Neutrophil (primary cell): ENCODE results near the gene RNF31.
"Not testable (repeated sequence)": the region's sequence is repeated elsewhere in the genome, so short reads cannot be mapped to it uniquely, and the experiment has no call there.

Experiments used
- H3K27ac ChIP-seq: fragments of 200-600 bp; sonication (generic); 2 replicates; pipeline ENCODE4 v1.5.1; 2016; ENCODE audit warnings: mild to moderate bottlenecking, moderate library complexity
- H3K27me3 ChIP-seq: fragments of 200-600 bp; sonication (generic); 2 replicates; pipeline ENCODE4 v1.6.0; 2016; ENCODE audit warnings: mild to moderate bottlenecking
- H3K36me3 ChIP-seq: fragments of 200-600 bp; sonication (generic); 2 replicates; pipeline ENCODE4 v1.5.1; 2017
- H3K4me1 ChIP-seq, 2 experiments: fragments of 200-600 bp in 1 of 2; sonication (generic) in 1 of 2; 1 replicate in 1 of 2; 2 replicates in 1 of 2; pipeline versions ENCODE4 v1.5.1 to v1.6.1; 2013 to 2016; ENCODE audit warnings: low read depth in 1 of 2, low read length in 1 of 2, mild to moderate bottlenecking in 1 of 2, moderate library complexity in 1 of 2; ENCODE audit not compliant: control insufficient read depth in 1 of 2, insufficient read depth in 1 of 2
- H3K4me3 ChIP-seq, 2 experiments: fragments of 200-600 bp in 1 of 2; sonication (generic) in 1 of 2; 1 replicate in 1 of 2; 2 replicates in 1 of 2; pipeline ENCODE4 v1.5.1; 2013 to 2016; ENCODE audit warnings: low read depth in 1 of 2, low read length in 1 of 2, mild to moderate bottlenecking in 1 of 2, moderate library complexity in 1 of 2
- H3K9me3 ChIP-seq: fragments of 200-600 bp; sonication (generic); 2 replicates; pipeline ENCODE4 v1.5.1; 2016
- TF ChIP-seq, protein P1 (sequence below): fragments of 200-600 bp; sonication (generic); IDR thresholded peaks from 2 replicates; pipeline ENCODE4 v1.5.1; 2016; ENCODE audit warnings: antibody characterized with exemption

RNF31 gene

DNA sequence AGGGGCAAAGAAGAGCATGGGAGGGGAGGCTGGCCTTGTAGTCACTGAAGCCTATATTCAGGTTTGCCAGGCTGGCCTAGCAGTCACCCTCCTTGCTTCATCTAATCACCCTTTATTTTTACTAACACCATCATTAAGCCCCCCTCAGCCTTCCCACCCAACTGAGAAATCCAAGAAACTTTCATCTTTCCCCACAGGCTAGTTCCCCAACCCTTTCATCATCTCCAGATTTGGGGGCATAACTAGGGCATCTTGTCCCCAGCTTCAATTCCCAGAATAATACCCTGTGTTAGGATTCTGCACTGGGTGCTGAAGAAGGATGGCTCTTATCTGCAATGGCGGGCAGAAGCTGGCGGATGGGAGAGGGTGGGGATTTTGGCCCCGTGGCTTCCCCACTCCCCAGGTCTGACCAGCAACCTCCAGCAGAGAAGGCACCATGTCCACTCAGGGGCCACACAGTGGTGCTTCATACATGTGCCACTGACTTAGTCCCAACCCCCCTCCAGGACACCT is 46.3 kb upstream of the RNF31 start:
- TF ChIP-seq, protein P1, sequence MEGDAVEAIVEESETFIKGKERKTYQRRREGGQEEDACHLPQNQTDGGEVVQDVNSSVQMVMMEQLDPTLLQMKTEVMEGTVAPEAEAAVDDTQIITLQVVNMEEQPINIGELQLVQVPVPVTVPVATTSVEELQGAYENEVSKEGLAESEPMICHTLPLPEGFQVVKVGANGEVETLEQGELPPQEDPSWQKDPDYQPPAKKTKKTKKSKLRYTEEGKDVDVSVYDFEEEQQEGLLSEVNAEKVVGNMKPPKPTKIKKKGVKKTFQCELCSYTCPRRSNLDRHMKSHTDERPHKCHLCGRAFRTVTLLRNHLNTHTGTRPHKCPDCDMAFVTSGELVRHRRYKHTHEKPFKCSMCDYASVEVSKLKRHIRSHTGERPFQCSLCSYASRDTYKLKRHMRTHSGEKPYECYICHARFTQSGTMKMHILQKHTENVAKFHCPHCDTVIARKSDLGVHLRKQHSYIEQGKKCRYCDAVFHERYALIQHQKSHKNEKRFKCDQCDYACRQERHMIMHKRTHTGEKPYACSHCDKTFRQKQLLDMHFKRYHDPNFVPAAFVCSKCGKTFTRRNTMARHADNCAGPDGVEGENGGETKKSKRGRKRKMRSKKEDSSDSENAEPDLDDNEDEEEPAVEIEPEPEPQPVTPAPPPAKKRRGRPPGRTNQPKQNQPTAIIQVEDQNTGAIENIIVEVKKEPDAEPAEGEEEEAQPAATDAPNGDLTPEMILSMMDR: no peak
- Histone ChIP-seq H3K9me3 (no peaks in the 10 kb centered on the region), H3K4me1 (peaks cover 6 to 8% of the 10 kb centered on the region in 2 experiments), H3K36me3 (no peaks in the 10 kb centered on the region), H3K4me3 (no peak overlapping the region), H3K27me3 (peaks cover 33% of the 10 kb centered on the region), H3K27ac (no peak overlapping the region)

DNA sequence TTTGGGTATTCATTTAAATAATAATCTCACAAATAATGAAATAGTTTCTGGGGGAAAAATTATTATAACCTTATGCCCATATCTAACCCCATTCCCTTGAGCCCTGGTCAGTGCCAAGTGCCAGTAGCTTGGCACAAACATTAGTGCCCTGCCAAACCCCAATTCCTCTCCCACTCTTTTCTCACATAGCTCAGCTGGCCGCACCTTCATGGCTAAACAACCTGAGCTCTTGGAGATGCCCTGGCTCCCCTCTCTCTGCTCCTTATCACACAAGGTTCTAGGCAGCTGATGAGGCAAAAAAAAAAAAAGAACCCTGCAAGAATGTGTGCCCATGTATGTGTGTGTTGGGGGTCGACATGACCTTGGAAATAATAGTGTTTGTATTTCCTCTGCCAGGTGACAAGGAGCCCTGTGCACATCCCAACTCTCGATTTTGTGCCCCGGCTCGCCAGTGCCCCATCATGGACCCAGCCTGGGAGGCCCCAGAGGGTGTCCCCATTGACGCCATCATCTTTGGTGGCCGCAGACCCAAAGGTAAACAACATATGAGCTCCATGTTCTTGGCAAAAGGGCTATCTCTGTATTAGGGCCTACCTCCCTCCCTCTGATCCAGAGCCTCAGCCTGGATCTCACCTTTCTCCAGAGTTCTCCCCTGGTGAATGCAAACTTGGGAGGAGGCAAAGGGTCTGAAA is 44.8 kb upstream of the RNF31 start:
- Histone ChIP-seq H3K9me3 (no peaks in the 10 kb centered on the region), H3K4me1 (peaks cover 6 to 8% of the 10 kb centered on the region in 2 experiments), H3K27ac (no peak overlapping the region), H3K4me3 (no peak overlapping the region), H3K36me3 (no peaks in the 10 kb centered on the region), H3K27me3 (peaks cover 20% of the 10 kb centered on the region)
- TF ChIP-seq, protein P1: no peak

- no peak overlapping the region for H3K27ac ChIP-seq
- H3K36me3 ChIP-seq: no peaks in the 10 kb centered on the region
- H3K4me3 ChIP-seq: no peak overlapping the region
- peaks cover 6 to 8% of the 10 kb centered on the region in 2 experiments for H3K4me1 ChIP-seq
- peaks cover 15% of the 10 kb centered on the region for H3K27me3 ChIP-seq
- TF ChIP-seq, protein P1: no peak
- H3K9me3 ChIP-seq: no peaks in the 10 kb centered on the region
These were observed 43.8 kb upstream of the RNF31 start for GRCh38 chr14:24103451-24103850.

GRCh38 chr14:24105609-24106239 is 41.6 kb upstream of the RNF31 start:
- not testable (repeated sequence) for H3K36me3 ChIP-seq, H3K27ac ChIP-seq, H3K4me3 ChIP-seq, H3K4me1 ChIP-seq, H3K9me3 ChIP-seq
- H3K27me3 ChIP-seq: peaks cover 13% of the 10 kb centered on the region

GRCh38 chr14:24106672-24107271 is 40.5 kb upstream of the RNF31 start:
- Histone ChIP-seq H3K27me3 (peaks cover 2% of the 10 kb centered on the region), H3K36me3 (no peaks in the 10 kb centered on the region), H3K27ac (no peak overlapping the region), H3K9me3 (no peaks in the 10 kb centered on the region), H3K4me1 (peaks cover 5 to 7% of the 10 kb centered on the region in 2 experiments), H3K4me3 (no peak overlapping the region)
- TF ChIP-seq, protein P1: no peak
